ENCODE data around the gene SLX4. TPM values are rescaled to one million over a fixed set of nuclear protein-coding genes. Genes with fewer than 3 reads are reported as not detected.

The SLX4 gene
- total RNA-seq, 1 experiment from 2014 or later: 15.5 TPM

- H3K36me3 ChIP-seq (ENCODE audit: control insufficient read depth, insufficient read depth, low read length): no peaks in the 10 kb centered on the region
- H3K27ac ChIP-seq (ENCODE audit: low read length): no peak overlapping the region
- no peaks in the 10 kb centered on the region for H3K9me3 ChIP-seq (ENCODE audit: control insufficient read depth, insufficient read depth, low read depth, low read length)
- no peaks in the 10 kb centered on the region for H3K27me3 ChIP-seq (ENCODE audit: control insufficient read depth, insufficient read depth, low read length)
- H3K4me1 ChIP-seq (ENCODE audit: control insufficient read depth, insufficient read depth, low read length): no peaks in the 10 kb centered on the region
- no peak overlapping the region for H3K4me3 ChIP-seq (ENCODE audit: low read depth in 2 of 2, low read length in 2 of 2)
- in situ Hi-C loops (cut with HindIII; ENCODE audit: low pct_unique_long_range_greater_than_20kb, low sequenced_read_pairs): no loop called here
- POLR2A ChIA-PET: no interaction called here
- CTCF ChIA-PET: no interaction called here
- DNase-seq (ENCODE audit: low read depth, low spot score): no peak
- TF ChIP-seq TCF7L2 (IDR thresholded peaks at IDR 0.05; ENCODE audit: low read depth, low read length) (no peak), REST (IDR thresholded peaks at IDR 0.05; ENCODE audit: insufficient read depth in 1 of 2, low read depth in 2 of 2, low read length in 1 of 2) (no peak), SIN3A (IDR thresholded peaks at IDR 0.05; ENCODE audit: borderline replicate concordance, insufficient read depth, low read depth, low read length) (no peak), POLR2AphosphoS5 (IDR thresholded peaks at IDR 0.05; ENCODE audit: low read depth, low read length) (no peak), CTCF (IDR thresholded peaks at IDR 0.05) (no peak)
- BruUV-seq (replicated peaks): TSS peak; percentile 81
- intact Hi-C loops (cut with micrococcal nuclease; ENCODE audit: unreplicated experiment): no loop called here
- no peak for ATAC-seq
Observed at GRCh38 chr16:3590736-3591435, 20.5 kb downstream of the SLX4 start.

GRCh38 chr16:3589991-3590701 lies 21.3 kb downstream of the SLX4 start:
- BruUV-seq (replicated peaks): no TSS peak
- no peak for DNase-seq (ENCODE audit: low read depth, low spot score)
- Histone ChIP-seq H3K27me3 (ENCODE audit: control insufficient read depth, insufficient read depth, low read length) (no peaks in the 10 kb centered on the region), H3K27ac (ENCODE audit: low read length) (no peak overlapping the region), H3K9me3 (ENCODE audit: control insufficient read depth, insufficient read depth, low read depth, low read length) (no peaks in the 10 kb centered on the region), H3K36me3 (ENCODE audit: control insufficient read depth, insufficient read depth, low read length) (no peaks in the 10 kb centered on the region), H3K4me1 (ENCODE audit: control insufficient read depth, insufficient read depth, low read length) (no peaks in the 10 kb centered on the region), H3K4me3 (ENCODE audit: low read depth in 2 of 2, low read length in 2 of 2) (no peak overlapping the region)
- ChIA-PET POLR2A (no interaction called here), CTCF (no interaction called here)
- intact Hi-C loops (cut with micrococcal nuclease; ENCODE audit: unreplicated experiment): no loop called here
- no peak for ATAC-seq
- TF ChIP-seq TCF7L2 (IDR thresholded peaks at IDR 0.05; ENCODE audit: low read depth, low read length): no peak
- TF ChIP-seq CTCF (IDR thresholded peaks at IDR 0.05): no peak
- TF ChIP-seq REST (IDR thresholded peaks at IDR 0.05; ENCODE audit: insufficient read depth in 1 of 2, low read depth in 2 of 2, low read length in 1 of 2): no peak
- TF ChIP-seq POLR2AphosphoS5 (IDR thresholded peaks at IDR 0.05; ENCODE audit: low read depth, low read length): no peak
- no peak for TF ChIP-seq SIN3A (IDR thresholded peaks at IDR 0.05; ENCODE audit: borderline replicate concordance, insufficient read depth, low read depth, low read length)
- in situ Hi-C loops (cut with HindIII; ENCODE audit: low pct_unique_long_range_greater_than_20kb, low sequenced_read_pairs): no loop called here
